C4-2B (cell line): ENCODE results near the gene SMAD1.

Experiments
- CTCF ChIP-seq: fragments of 450-650 bp; conservative IDR thresholded peaks from 2 replicates; pipeline ENCODE4 v1.5.1; 2017; ENCODE audit warnings: mild to moderate bottlenecking
- ZFX ChIP-seq: fragments of 450-650 bp; IDR thresholded peaks from 2 replicates; pipeline ENCODE4 v1.6.1; 2017

GRCh38 chr4:145521282-145521681, 39.6 kb downstream of the SMAD1 start:
- TF ChIP-seq ZFX = no peak
- no peak for TF ChIP-seq CTCF
